Hepatocyte (in vitro differentiated cells): ENCODE data around the gene SCTR.

ENCODE experiments used
- CTCF ChIP-seq: fragments of 200-600 bp; sonication (generic); IDR thresholded peaks from 2 replicates; pipeline ENCODE4 v1.5.1; 2016; ENCODE audit warnings: antibody characterized with exemption, mild to moderate bottlenecking; ENCODE audit not compliant: poor library complexity
- EZH2 ChIP-seq: fragments of 200-600 bp; sonication (generic); IDR thresholded peaks from 2 replicates; pipeline ENCODE4 v1.6.1; 2016; ENCODE audit warnings: antibody characterized with exemption, mild to moderate bottlenecking, borderline replicate concordance

DNA sequence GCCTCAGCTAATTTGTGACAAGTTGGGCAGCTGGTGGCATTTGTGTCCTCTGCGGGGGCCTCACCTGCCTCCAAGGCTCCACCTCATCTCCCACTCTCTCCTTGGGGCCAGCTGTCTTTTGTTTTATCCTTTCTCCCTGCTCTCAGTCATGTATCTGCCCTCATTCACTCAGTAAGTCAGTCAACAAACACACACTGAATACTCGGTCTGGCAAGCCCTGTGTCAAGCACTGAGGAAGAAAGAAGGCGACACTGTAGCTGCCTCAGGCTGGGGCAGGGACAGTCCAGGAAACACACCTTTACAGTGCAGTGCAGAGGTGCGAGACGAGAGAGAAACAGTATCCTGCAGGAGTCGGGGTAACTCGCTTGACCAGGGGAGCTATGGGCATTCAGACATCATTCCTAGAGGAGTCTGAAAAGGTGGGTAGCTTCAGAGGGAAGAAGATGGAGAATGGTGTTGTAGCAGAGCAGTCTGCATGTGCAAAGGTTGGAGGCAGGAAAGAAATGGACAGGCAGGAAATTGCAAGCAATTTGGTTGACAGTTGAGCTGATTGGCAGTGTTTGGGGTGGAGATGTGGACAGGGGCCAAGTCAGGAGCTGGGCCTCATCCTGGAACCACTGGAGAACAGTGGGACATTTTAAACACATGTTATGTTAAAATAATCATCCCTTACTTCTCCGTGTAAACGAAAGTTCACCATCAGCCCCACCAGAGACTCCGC, 34.9 kb downstream of the SCTR start:
- no peak for TF ChIP-seq CTCF
- no peak for TF ChIP-seq EZH2
